HCT116 (cell line): ENCODE measurements around the gene HOXC12. TPM values are rescaled to one million over a fixed set of nuclear protein-coding genes. Genes with fewer than 3 reads are reported as not detected.

Experiments
- ATAC-seq: fragments of 200-7000 bp; cut with Tn5 transposase; 2 replicates; pipeline ENCODE4 v1.9.1; 2020; ENCODE audit warnings: mild to moderate bottlenecking, moderate library complexity
- BruUV-seq: library from RNA; stranded (reverse); fragments of 400-500 nt; replicated peaks from 2 replicates; lab custom pipeline; 2021; lab: Mats Ljungman, UMichigan
- CTCF ChIA-PET: fragments of 300-600 bp; sonication (Branson Sonifier 250); formaldehyde crosslinking; loops from one replicate; lab custom pipeline; 2021; ENCODE audit warnings: antibody characterized with exemption; lab: Charles Lee
- POLR2A ChIA-PET: fragments of 300-600, 350-600 bp; sonication (Branson Sonifier 250); formaldehyde crosslinking; loops from one replicate; lab custom pipeline; 2021; ENCODE audit warnings: antibody characterized with exemption; lab: Charles Lee
- RAD21 ChIA-PET, 2 experiments: fragments of 300-600 bp; sonication (Branson Sonifier 250); formaldehyde crosslinking; loops; one replicate each; lab custom pipeline; 2023; ENCODE audit warnings: low total read pairs in 2 of 2; ENCODE audit not compliant: uncharacterized antibody in 2 of 2, unreplicated experiment in 2 of 2, low non-redundant PET in 1 of 2; lab: Charles Lee
- DNase-seq: peaks from one replicate; pipeline ENCODE4 v3.0.0-alpha.2; 2010; ENCODE audit warnings: low read depth, low spot score
- H2AFZ ChIP-seq: fragments of 200-600 bp; shearing (Covaris generic), sonication (generic); 2 replicates; pipeline ENCODE4 v1.6.1; 2017; ENCODE audit warnings: low read depth, mixed run types, mixed read lengths, antibody characterized with exemption, low read length; ENCODE audit not compliant: poor library complexity, severe bottlenecking
- H3K27ac ChIP-seq: 2 replicates; pipeline ENCODE4 v1.5.1; 2012; ENCODE audit warnings: low read depth, low read length
- H3K27me3 ChIP-seq: fragments of 200-600 bp; sonication (generic); 2 replicates; pipeline ENCODE4 v1.6.1; 2016; ENCODE audit warnings: mixed run types, low read length, mixed read lengths; ENCODE audit not compliant: insufficient read depth
- H3K36me3 ChIP-seq, 2 experiments: fragments of 200-500 bp in 1 of 2; fragments of 200-600 bp in 1 of 2; sonication (Bioruptor generic) in 1 of 2; sonication (generic) in 1 of 2; 2 replicates each; pipeline versions ENCODE4 v1.5.1 to v1.6.1; 2014 to 2016; ENCODE audit warnings: low read length in 2 of 2, inconsistent platforms in 1 of 2, mixed read lengths in 1 of 2, mixed run types in 1 of 2; ENCODE audit not compliant: insufficient read depth in 2 of 2, control insufficient read depth in 1 of 2
- H3K4me1 ChIP-seq, 2 experiments: fragments of 200-600 bp in 1 of 2; sonication (generic) in 1 of 2; 2 replicates each; pipeline versions ENCODE4 v1.5.1 to v1.6.1; 2012 to 2017; ENCODE audit warnings: low read length in 2 of 2, inconsistent platforms in 1 of 2, mild to moderate bottlenecking in 1 of 2, mixed read lengths in 1 of 2, mixed run types in 1 of 2, moderate library complexity in 1 of 2; ENCODE audit not compliant: insufficient read depth in 2 of 2, control insufficient read depth in 1 of 2
- H3K4me2 ChIP-seq: fragments of 200-600 bp; sonication (generic); 2 replicates; pipeline ENCODE4 v1.6.1; 2017; ENCODE audit warnings: mixed run types, low read length, mixed read lengths
- H3K4me3 ChIP-seq, 2 experiments: fragments of 200-600 bp in 1 of 2; sonication (generic) in 1 of 2; replicated peaks in 1 of 2; 2 replicates each; pipeline ENCODE4 v1.5.1; 2011 to 2016; ENCODE audit warnings: low read length in 2 of 2, control low read depth in 1 of 2, low read depth in 1 of 2, mild to moderate bottlenecking in 1 of 2, mixed read lengths in 1 of 2, mixed run types in 1 of 2
- H3K79me2 ChIP-seq: fragments of 200-600 bp; sonication (generic); 2 replicates; pipeline ENCODE4 v1.6.1; 2017; ENCODE audit warnings: mild to moderate bottlenecking, mixed run types, low read length, moderate library complexity, mixed read lengths; ENCODE audit not compliant: insufficient read depth
- H3K9ac ChIP-seq: fragments of 200-600 bp; sonication (generic); 2 replicates; pipeline ENCODE4 v1.6.1; 2016; ENCODE audit warnings: low read length, mixed read lengths
- H3K9me2 ChIP-seq: fragments of 200-600 bp; sonication (generic), shearing (Covaris generic); 2 replicates; pipeline ENCODE4 v1.6.1; 2017; ENCODE audit warnings: mixed run types, mild to moderate bottlenecking, moderate library complexity; ENCODE audit not compliant: insufficient read depth
- H3K9me3 ChIP-seq, 2 experiments: fragments of 200-500 bp in 1 of 2; fragments of 200-600 bp in 1 of 2; sonication (Bioruptor generic) in 1 of 2; sonication (generic) in 1 of 2; 2 replicates each; pipeline ENCODE4 v1.6.1; 2014 to 2017; ENCODE audit warnings: low read length in 2 of 2, mixed read lengths in 2 of 2, inconsistent platforms in 1 of 2, low read depth in 1 of 2, mild to moderate bottlenecking in 1 of 2, mixed run types in 1 of 2, moderate library complexity in 1 of 2; ENCODE audit not compliant: control insufficient read depth in 1 of 2, insufficient read depth in 1 of 2
- H4K20me1 ChIP-seq: fragments of 200-600 bp; sonication (generic), shearing (Covaris generic); 2 replicates; pipeline ENCODE4 v1.6.1; 2017; ENCODE audit warnings: mixed run types, mild to moderate bottlenecking, moderate library complexity; ENCODE audit not compliant: insufficient read depth
- CBX3 ChIP-seq: IDR thresholded peaks from 2 replicates; pipeline ENCODE4 v1.6.1; 2012; ENCODE audit warnings: low read depth
- CTCF ChIP-seq, 3 experiments: fragments of 200-600 bp in 1 of 3; sonication (generic) in 1 of 3; IDR thresholded peaks in 2 of 3; conservative IDR thresholded peaks in 1 of 3; 2 replicates each; pipeline ENCODE4 v1.5.1; 2012 to 2017; ENCODE audit warnings: low read depth in 2 of 3, low read length in 2 of 3, antibody characterized with exemption in 1 of 3, borderline replicate concordance in 1 of 3, control low read depth in 1 of 3, mild to moderate bottlenecking in 1 of 3, mixed read lengths in 1 of 3, mixed run types in 1 of 3, moderate library complexity in 1 of 3; ENCODE audit not compliant: insufficient read depth in 1 of 3
- EGR1 ChIP-seq: IDR thresholded peaks from 2 replicates; pipeline ENCODE4 v1.6.1; 2012; ENCODE audit warnings: low read depth
- ELF1 ChIP-seq: IDR thresholded peaks from 2 replicates; pipeline ENCODE4 v1.6.1; 2012; ENCODE audit warnings: low read depth, borderline replicate concordance
- EZH2 ChIP-seq: fragments of 200-600 bp; sonication (generic); IDR thresholded peaks from 2 replicates; pipeline ENCODE4 v1.6.1; 2017; ENCODE audit warnings: antibody characterized with exemption, mixed run types
- EZH2phosphoT487 ChIP-seq: fragments of 200-600 bp; IDR thresholded peaks from 2 replicates; pipeline ENCODE4 v1.6.1; 2018; ENCODE audit warnings: antibody characterized with exemption, borderline replicate concordance
- FOSL1 ChIP-seq: IDR thresholded peaks from 2 replicates; pipeline ENCODE4 v1.6.1; 2012; ENCODE audit warnings: low read depth
- JUND ChIP-seq: IDR thresholded peaks from 2 replicates; pipeline ENCODE4 v1.6.1; 2012
- MAX ChIP-seq: IDR thresholded peaks from 2 replicates; pipeline ENCODE4 v1.6.1; 2012
- POLR2AphosphoS5 ChIP-seq: IDR thresholded peaks from 2 replicates; pipeline ENCODE4 v1.6.1; 2011; ENCODE audit warnings: mild to moderate bottlenecking, low read depth, low read length, moderate library complexity
- RAD21 ChIP-seq: IDR thresholded peaks from 2 replicates; pipeline ENCODE4 v1.6.1; 2012; ENCODE audit warnings: low read depth, mild to moderate bottlenecking
- SP1 ChIP-seq: IDR thresholded peaks from 2 replicates; pipeline ENCODE4 v1.6.1; 2012; ENCODE audit warnings: low read depth
- SRF ChIP-seq: IDR thresholded peaks from 2 replicates; pipeline ENCODE4 v1.6.1; 2012; ENCODE audit warnings: low read depth
- TCF7L2 ChIP-seq: IDR thresholded peaks from 2 replicates; pipeline ENCODE4 v1.7.0; 2011; ENCODE audit warnings: borderline replicate concordance, inconsistent platforms; ENCODE audit not compliant: insufficient read depth, insufficient read length; ENCODE audit errors: extremely low read depth
- YY1 ChIP-seq: IDR thresholded peaks from 2 replicates; pipeline ENCODE4 v1.6.1; 2011; ENCODE audit warnings: low read length, low read depth, moderate library complexity, mild to moderate bottlenecking; ENCODE audit not compliant: insufficient replicate concordance; ENCODE audit errors: extremely low read depth
- ZFX ChIP-seq: fragments of 450-650 bp; IDR thresholded peaks from 2 replicates; pipeline ENCODE4 v1.6.1; 2017
- intact Hi-C: fragments of 100-400 bp; cut with micrococcal nuclease; formaldehyde crosslinking; loops from 2 replicates; pipeline ENCODE4 v1.10.0; 2022
- total RNA-seq: library from RNA; stranded (reverse); gene quantifications from one replicate; pipeline ENCODE4 v1.2.1, GENCODE V29; 2021; ENCODE audit not compliant: unreplicated experiment
- TF ChIP-seq, protein P1 (sequence below): IDR thresholded peaks from 2 replicates; pipeline ENCODE4 v1.6.1; 2012

Gene HOXC12
- total RNA-seq, 1 experiment from 2014 or later = not detected

GRCh38 chr12:53986686-53987483 lies 32.2 kb downstream of the HOXC12 start:
- no peak for TF ChIP-seq ZFX
- no peak for TF ChIP-seq CTCF (IDR thresholded peaks at IDR 0.05 in 2 of 3, conservative IDR thresholded peaks at IDR 0.05 in 1 of 3; ENCODE audit: borderline replicate concordance in 1 of 3, insufficient read depth in 1 of 3, low read depth in 2 of 3, low read length in 2 of 3)
- no peak for TF ChIP-seq FOSL1
- no peak for TF ChIP-seq YY1
- TF ChIP-seq SRF = no peak
- no peak for TF ChIP-seq EZH2
- no peak for TF ChIP-seq EZH2phosphoT487
- TF ChIP-seq JUND = no peak
- TF ChIP-seq CBX3 = no peak
- no peak for TF ChIP-seq ELF1
- TF ChIP-seq SP1 = no peak
- no peak for TF ChIP-seq TCF7L2
- no peak for TF ChIP-seq RAD21
- no peak for TF ChIP-seq EGR1
- no peak for TF ChIP-seq POLR2AphosphoS5
- no peak for TF ChIP-seq MAX
- TF ChIP-seq, protein P1, sequence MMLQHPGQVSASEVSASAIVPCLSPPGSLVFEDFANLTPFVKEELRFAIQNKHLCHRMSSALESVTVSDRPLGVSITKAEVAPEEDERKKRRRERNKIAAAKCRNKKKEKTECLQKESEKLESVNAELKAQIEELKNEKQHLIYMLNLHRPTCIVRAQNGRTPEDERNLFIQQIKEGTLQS = no peak
- TF ChIP-seq, all 23 proteins: peak for 0
- Histone ChIP-seq H3K9me2 (no peaks in the 10 kb centered on the region), H3K4me1 (peaks cover 4 to 17% of the 10 kb centered on the region in 2 experiments), H3K9me3 (no peaks in the 10 kb centered on the region), H2AFZ (no peak overlapping the region), H3K9ac (no peak overlapping the region), H3K4me3 (no peak overlapping the region), H3K79me2 (no peaks in the 10 kb centered on the region), H3K27me3 (no peaks in the 10 kb centered on the region), H3K36me3 (no peaks in the 10 kb centered on the region), H4K20me1 (no peaks in the 10 kb centered on the region), H3K27ac (no peak overlapping the region), H3K4me2 (no peak overlapping the region)
- ChIA-PET POLR2A (interaction anchor here (0.6 to 1.1 kb wide), 3 partner anchors 8 to 293 kb away, joined by 3 read pairs; partner anchors contain the start of gene CBX5), CTCF (interaction anchor here (0.6 to 5.7 kb wide), 5 partner anchors 46 to 239 kb away, joined by 3 to 35 read pairs (median 4); partner anchors contain the start of gene HOXC5), RAD21 (no interaction called here)
- intact Hi-C loops = loop anchor here (5.0 kb wide), 1 partner anchor 220 kb away; no protein-coding TSS in a partner anchor
- DNase-seq = no peak
- no TSS peak for BruUV-seq
- ATAC-seq = no peak
